Activated CD8-positive, alpha-beta memory T cell treated with anti-CD3 and anti-CD28 coated beads, Interleukin-2, amount 50 U/mL, for 1 hour (primary cell): Measurements from ENCODE around the gene PAWR.
"Not testable (repeated sequence)": the region's sequence is repeated elsewhere in the genome, so short reads cannot be mapped to it uniquely, and the experiment has no call there.

Experiments
- DNase-seq: peaks from one replicate; pipeline ENCODE4 v3.0.0-alpha.2; 2020; ENCODE audit errors: extremely low read depth

PAWR gene

GRCh38 chr12:79646843-79647242 lies 43.9 kb downstream of the PAWR start:
- not testable (repeated sequence) for DNase-seq

DNA sequence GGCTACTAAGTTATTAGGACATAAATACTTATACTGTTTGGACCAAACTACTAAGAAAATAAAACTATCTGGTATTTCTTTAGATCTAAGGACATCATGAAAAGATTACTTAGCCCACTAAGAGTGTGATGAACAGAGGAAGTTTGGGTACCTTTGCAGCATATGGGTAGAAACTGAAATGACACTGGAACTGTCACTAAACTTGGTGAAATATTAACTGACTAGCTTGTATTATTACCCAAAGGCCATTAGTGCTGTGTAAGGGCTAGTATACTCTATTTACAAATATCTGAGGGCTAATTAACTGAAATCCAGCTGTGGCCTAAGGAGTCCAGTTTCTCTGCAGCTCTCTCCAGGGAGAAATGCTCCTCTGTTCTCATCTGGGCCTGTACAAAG lies 45.5 kb downstream of the PAWR start:
- DNase-seq, result no peak

GRCh38 chr12:79644274-79645234 lies 46.2 kb downstream of the PAWR start:
- no peak for DNase-seq

DNA sequence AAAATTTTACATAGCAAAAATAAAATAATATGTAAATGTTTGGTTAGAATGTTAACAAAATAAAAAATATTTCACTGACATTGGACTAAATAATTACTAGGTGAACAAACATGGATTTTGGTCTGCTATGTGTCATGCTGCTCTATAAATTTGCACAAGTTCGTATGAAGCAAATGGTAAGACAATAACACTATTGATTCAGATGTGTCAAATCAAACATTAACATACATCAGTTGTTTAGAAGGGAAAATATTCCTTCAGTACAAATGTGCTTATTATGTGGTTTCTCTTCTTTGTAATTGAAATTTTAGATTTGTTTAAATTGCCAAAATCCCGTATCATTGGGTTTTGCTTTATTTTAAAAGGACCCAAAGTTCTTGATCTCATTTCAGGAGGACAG lies 46.9 kb downstream of the PAWR start:
- DNase-seq, result no peak

DNA sequence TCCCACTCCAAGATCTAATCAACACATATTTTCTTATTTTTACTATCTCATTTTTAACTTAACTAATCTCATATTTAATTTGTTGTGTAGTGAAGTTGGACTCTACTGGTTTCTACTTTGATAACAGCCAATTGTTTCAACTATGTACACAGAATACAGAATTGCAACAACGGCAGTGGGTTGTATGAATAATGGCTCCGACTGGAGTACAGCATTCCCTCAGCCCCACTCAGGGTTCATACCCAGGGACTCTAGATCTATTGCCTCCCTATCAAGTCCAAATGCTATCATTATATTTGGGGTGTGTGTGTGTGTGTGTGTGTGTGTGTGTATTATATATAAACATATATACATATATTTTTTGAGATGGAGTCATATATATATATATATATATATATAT lies 52.3 kb downstream of the PAWR start:
- no peak for DNase-seq

DNA sequence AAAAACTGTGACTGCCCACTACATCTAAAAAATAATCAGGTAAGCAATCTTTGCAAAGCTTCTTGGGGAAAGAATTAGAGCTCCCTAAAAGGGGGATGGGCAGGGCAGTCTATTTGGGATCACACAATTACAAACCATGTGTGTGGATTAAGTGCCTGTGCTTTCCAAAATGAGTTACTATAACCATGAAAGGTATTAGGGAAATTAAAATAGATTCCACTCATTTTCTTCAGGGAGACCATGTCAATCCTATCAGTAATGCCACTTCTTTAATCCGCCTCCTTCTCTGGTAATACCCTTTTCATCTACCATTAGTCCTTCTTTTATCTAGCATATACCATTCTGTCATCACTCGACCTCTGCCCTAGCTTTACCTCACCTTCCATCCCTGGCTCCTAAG lies 53.7 kb downstream of the PAWR start:
- no peak for DNase-seq

GRCh38 chr12:79635676-79636075 lies 55.1 kb downstream of the PAWR start:
- DNase-seq, result no peak

DNA sequence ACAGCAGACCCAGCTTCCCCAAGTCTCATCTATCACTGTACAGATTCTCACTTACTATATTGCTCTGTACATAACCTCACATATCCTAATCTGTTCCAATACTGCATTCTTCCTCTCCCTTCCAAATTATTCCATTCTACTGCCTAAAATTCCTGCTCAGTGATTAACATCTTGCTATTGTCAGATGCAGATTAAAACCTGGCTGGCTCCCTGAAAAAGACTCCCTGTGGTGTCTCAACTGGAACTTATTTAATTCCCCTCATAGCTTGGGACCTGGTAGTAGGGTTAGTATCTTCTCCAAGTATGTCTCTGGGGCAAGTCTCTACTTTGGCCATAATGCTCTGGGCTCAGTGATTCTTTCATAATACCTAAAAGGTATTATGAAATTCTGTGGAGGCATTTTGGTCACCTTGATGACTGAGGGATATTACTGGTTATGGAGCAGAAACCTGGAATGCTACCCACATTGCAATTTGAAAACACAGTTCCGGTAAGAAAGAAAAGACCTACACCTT lies 55.8 kb downstream of the PAWR start:
- DNase-seq, result no peak

- DNase-seq, result no peak
These were observed 61.2 kb downstream of the PAWR start for GRCh38 chr12:79629561-79629960.

GRCh38 chr12:79626735-79627134 lies 64.0 kb downstream of the PAWR start:
- DNase-seq, result not testable (repeated sequence)

DNA sequence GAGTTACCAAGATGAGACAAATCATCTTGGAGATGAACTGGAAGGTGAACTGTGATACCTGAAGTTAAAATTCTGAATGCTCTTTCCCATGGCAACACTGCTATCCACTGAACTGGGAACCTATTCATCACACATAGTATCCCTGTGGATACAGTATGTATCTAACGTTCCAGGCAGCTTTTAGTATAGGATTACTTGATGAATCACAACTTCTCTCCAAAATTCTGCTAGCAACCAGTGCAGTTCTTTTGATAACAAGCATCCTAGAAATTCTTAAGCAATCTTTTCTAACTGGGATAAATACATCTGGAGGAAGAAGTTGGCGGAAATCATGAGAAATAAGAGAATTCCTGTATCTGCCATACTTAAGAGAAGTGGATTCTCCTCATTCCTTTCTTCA lies 66.4 kb downstream of the PAWR start:
- no peak for DNase-seq

DNA sequence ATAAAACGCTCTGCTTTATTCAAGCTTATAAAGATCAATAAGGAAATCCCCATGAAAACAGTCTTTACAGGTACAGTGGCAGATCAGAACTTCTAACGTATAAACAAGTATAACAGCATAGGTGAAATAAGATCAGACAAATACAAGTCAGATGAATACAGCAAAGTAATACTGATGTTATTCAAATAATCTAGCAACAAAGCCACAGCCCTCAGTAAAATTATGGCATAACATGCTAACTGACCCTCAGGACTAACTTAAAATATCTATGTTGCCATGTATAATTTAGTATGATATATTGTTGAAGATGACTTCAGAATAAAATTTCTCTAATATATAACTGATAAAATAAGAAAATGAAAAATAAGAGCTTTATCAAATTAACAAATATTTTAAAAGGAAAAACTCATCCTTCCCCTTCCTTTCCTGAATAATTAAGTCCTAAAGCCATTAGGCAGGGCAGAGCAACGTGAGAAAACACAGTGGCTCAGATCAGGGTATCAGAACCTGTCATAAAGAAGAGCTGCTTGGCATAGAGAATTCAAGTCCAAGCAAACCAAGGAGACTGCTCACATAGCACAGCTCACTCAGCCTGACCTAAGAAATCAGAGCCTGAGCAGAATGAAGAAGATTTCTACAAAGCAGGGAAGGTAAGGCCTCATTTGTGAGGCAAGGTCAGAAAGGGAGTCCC lies 70.7 kb downstream of the PAWR start:
- no peak for DNase-seq

DNA sequence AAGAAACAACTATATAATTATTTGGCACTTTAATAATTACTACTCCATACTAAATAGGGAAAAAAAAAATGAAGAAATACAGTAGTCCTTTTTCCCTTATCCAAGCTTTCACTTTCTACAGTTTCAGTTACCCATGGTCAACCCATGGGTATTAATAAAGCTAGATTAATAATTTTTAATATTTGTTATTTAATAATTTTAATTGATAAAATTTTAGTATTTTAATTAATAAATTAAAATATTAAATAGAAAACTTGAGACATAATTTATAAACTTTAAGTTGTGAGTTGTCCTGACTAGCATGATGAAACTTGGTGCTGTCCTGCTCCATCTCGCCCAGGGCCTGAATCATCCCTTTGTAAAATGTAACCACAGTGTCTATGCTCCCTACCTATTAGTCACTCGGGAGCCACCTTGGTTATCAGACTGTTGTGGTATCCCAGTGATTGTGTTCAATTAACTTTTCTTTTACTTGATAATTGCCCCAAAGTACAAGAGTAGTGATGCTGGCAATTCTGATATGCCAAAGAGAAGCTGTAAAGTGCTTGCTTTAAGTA lies 71.8 kb downstream of the PAWR start:
- DNase-seq, result no peak

DNA sequence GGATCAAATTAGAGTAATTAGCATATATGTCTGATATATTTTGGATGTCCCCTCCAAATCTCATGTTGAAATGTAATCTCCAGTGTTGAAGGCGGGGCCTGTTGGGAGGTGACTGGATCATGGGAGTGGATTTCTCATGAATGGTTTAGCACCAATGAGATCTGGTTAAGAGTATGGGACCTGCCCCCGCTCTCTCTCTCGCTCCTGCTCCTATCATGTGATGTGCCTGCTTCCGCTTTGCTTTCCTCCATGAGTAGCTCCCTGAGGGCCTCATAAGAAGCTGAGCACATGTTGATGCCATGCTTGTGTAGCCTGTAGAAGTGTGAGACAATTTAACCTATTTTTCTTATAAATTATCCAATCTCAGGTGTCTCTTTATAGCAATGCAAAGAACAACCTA lies 73.1 kb downstream of the PAWR start:
- DNase-seq, result no peak

DNA sequence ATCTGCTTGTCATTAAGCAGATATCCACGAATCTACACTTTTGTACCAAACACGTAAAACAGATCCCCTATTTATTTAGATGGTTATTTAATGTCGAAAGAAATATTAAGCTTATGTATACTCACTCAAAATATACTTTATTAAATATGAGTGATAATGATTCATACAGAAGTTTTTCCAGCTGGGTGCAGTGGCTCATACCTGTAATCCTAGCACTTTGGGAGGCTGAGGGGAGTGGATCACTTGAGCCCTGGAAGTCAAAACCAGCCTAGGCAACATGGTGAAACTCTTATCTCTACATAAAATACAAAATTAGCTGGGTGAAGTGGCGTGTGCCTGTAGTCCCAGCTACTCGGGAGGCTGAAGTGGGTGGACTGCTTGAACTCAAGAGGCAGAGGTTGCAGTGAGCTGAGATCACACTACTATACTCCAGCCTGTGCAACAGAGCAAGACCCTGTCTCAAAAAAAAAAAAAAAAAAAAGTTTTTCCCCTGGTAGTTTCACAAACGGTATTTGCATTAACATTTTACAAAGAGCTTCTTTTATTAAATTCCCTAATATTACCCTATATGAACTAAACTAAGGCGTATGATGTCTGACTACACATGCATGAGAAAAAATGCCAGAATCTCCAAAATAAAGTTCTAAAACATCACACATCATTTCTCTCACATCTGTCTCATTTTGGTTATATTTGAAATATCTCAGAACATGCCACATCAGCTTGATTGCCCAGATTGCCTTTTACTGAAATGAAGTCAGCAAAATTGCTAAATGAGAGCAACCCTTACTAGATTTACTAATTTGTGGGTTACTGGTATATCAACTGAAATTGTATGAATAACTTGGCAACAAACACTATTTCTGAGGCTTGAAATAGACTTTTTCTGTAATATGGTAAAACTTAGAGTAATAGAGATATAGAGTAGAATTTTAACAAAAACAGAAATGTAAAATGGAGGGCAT lies 74.9 kb downstream of the PAWR start:
- DNase-seq, result no peak

GRCh38 chr12:79614730-79615129 lies 76.0 kb downstream of the PAWR start:
- no peak for DNase-seq

DNA sequence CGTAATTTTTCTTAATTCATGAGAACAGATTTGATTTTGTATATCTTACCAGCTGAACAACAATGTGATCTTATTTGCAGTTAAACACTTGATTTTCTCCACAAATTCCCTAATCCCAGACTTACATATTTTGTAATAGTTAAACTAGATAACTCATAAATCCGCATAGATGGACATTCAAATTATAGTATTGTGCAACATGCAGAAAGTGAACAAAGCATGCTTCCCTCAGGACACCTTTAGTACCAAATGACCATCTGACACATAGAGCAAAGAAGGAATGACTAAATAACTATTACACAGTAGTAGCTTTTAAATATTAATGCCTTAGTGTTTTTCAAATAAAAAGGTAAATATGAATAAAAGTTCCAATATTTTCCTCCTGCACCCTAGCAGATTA lies 88.9 kb downstream of the PAWR start:
- DNase-seq, result no peak

DNA sequence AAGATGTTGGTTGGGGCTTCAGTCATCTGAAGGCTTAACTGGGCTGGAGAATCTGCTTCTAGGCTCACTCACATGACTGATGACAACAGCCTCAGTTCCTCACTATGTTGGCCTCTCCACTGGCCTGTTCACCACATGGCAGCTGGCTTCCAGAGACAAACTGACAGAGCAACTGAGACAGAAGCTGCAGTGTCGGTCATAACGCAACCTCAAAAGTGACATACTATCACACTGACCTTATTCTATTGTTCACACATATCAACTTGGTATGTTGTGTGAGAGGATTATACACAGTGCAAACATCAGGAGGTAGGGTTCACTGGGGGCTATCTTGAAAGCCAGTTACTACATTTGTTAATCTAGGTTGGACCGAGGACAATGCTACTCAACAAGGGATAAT lies 92.9 kb downstream of the PAWR start:
- DNase-seq, result no peak

- DNase-seq, result no peak
These were observed 93.9 kb downstream of the PAWR start for GRCh38 chr12:79596719-79597350.

DNA sequence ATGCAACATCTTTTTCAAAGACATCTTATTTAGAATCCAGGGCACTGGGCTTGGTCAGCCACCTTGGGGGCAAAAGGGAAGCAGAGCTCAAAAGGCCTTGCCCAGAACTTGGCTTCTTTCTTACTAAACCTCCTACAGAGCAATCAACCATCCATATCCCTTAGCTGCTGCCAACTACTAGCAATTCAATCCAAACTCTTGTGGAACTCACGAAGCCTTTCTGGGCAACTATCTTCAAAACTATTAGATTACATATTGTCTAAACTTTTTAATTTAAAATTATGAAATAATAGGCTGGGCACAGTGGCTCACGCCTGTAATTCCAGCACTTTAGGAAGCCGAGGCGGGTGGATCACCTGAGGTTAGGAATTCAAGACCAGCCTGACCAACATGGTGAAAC lies 95.5 kb downstream of the PAWR start:
- DNase-seq, result no peak

- DNase-seq, result no peak
These were observed 97.9 kb downstream of the PAWR start for GRCh38 chr12:79592865-79593264.
